Spleen (tissue), 7 donors: ENCODE results near the gene POFUT1.
"Not testable (repeated sequence)": the region's sequence is repeated elsewhere in the genome, so short reads cannot be mapped to it uniquely, and the experiment has no call there.

Experiments
- CTCF ChIP-seq, 11 experiments: fragments of 200-600 bp in 7 of 11; fragments of 450-650 bp in 4 of 11; sonication (generic) in 4 of 11; IDR thresholded peaks in 8 of 11; conservative IDR thresholded peaks in 3 of 11; 1 replicate in 7 of 11; 2 replicates in 4 of 11; pipeline versions ENCODE4 v1.4.0 to v1.8.0; 2016 to 2021; ENCODE audit warnings: antibody characterized with exemption in 11 of 11, inconsistent platforms in 4 of 11, mild to moderate bottlenecking in 1 of 11
- POLR2A ChIP-seq, 3 donors: fragments of 450-650 bp; IDR thresholded peaks; one replicate each; pipeline ENCODE4 v1.5.1; 2017; ENCODE audit warnings: antibody characterized with exemption in 3 of 3, mild to moderate bottlenecking in 1 of 3
- donor health status: DM: no; HTN: no; CAD: no; lungs with moderate emphysema.
- donor health status: DM: no; HTN: no; CAD: no.
- donor health status: DM: no; HTN: no; CAD: no.

DNA sequence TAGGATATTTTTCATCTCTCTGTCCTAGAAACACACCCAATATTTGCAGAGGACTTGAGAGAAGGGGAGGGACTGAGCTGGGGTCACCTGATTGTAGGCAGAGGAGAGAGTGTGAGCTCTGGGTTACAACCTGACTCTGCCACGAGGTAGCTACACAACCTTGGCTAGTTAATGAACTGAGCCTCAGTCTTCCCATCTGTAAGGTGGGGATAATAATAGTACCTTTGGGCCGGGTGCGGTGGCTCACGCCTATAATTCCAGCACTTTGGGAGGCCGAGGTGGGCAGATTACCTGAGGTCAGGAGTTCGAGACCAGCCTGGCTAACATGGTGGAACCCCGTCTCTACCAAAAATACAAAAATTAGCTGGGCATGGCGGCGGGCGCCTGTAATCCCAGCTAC is 53.3 kb downstream of the POFUT1 start:
- TF ChIP-seq CTCF (IDR thresholded peaks at IDR 0.05 in 8 of 11, conservative IDR thresholded peaks at IDR 0.05 in 3 of 11); POLR2A (IDR thresholded peaks at IDR 0.05): not testable (repeated sequence)
